GM06990 (cell line): ENCODE results near the gene DMTF1.
A peak's percentile ranks its signal among the peaks of the same experiment; 100 is the strongest.

Source experiments
- DNase-seq: peaks from one replicate; pipeline ENCODE4 v3.0.0-alpha.2; 2011; ENCODE audit not compliant: insufficient read length; ENCODE audit errors: extremely low read depth
- H3K27me3 ChIP-seq: replicated peaks from 2 replicates; pipeline ENCODE4 v1.6.0; 2011; ENCODE audit warnings: low read length; ENCODE audit not compliant: control insufficient read depth, insufficient read depth
- H3K36me3 ChIP-seq: 2 replicates; pipeline ENCODE4 v1.5.1; 2011; ENCODE audit warnings: low read length; ENCODE audit not compliant: control insufficient read depth, insufficient read depth
- H3K4me3 ChIP-seq: replicated peaks from 2 replicates; pipeline ENCODE4 v1.5.1; 2011; ENCODE audit warnings: low read depth, mild to moderate bottlenecking, control low read depth, low read length
- TF ChIP-seq, protein P1 (sequence below): IDR thresholded peaks from 2 replicates; pipeline ENCODE4 v1.5.1; 2011; ENCODE audit warnings: low read length, control low read depth, mild to moderate bottlenecking, inconsistent platforms; ENCODE audit not compliant: insufficient read depth, poor library complexity, severe bottlenecking

DMTF1 gene

GRCh38 chr7:87139514-87139913 lies 12.7 kb upstream of the DMTF1 start:
- Histone ChIP-seq H3K27me3 (no peaks in the 10 kb centered on the region), H3K36me3 (no peaks in the 10 kb centered on the region), H3K4me3 (no peak overlapping the region)
- TF ChIP-seq, protein P1, sequence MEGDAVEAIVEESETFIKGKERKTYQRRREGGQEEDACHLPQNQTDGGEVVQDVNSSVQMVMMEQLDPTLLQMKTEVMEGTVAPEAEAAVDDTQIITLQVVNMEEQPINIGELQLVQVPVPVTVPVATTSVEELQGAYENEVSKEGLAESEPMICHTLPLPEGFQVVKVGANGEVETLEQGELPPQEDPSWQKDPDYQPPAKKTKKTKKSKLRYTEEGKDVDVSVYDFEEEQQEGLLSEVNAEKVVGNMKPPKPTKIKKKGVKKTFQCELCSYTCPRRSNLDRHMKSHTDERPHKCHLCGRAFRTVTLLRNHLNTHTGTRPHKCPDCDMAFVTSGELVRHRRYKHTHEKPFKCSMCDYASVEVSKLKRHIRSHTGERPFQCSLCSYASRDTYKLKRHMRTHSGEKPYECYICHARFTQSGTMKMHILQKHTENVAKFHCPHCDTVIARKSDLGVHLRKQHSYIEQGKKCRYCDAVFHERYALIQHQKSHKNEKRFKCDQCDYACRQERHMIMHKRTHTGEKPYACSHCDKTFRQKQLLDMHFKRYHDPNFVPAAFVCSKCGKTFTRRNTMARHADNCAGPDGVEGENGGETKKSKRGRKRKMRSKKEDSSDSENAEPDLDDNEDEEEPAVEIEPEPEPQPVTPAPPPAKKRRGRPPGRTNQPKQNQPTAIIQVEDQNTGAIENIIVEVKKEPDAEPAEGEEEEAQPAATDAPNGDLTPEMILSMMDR: no peak
- DNase-seq: no peak

DNA sequence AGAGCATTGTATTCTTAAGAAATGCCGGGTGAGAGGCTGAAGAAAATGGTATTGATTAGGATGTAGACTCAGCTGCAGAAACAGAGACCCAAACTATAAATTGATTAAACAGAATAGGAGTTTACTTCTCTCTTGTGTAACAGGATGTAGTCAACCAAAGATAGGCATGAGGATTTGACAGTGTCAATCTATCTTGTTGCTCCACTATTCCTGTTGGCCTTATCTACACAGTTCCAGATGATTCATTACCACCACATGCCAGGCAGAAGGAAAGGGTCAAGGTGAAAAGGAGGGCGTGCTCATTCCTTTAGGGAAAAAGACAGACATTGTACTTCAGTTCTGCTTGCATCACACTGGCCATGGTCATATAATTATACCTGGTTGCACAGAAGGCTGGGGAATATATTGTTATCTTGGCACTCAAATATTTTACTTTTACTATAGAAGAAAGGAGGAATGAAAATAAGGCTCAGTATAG lies 11.9 kb upstream of the DMTF1 start:
- Histone ChIP-seq H3K27me3 (no peaks in the 10 kb centered on the region), H3K4me3 (no peak overlapping the region), H3K36me3 (no peaks in the 10 kb centered on the region)
- TF ChIP-seq, protein P1: no peak
- DNase-seq: no peak

GRCh38 chr7:87144173-87144657 lies 8.0 kb upstream of the DMTF1 start:
- Histone ChIP-seq H3K4me3 (no peak overlapping the region), H3K27me3 (no peaks in the 10 kb centered on the region), H3K36me3 (no peaks in the 10 kb centered on the region)
- TF ChIP-seq, protein P1: no peak
- DNase-seq: peak; percentile 76

DNA sequence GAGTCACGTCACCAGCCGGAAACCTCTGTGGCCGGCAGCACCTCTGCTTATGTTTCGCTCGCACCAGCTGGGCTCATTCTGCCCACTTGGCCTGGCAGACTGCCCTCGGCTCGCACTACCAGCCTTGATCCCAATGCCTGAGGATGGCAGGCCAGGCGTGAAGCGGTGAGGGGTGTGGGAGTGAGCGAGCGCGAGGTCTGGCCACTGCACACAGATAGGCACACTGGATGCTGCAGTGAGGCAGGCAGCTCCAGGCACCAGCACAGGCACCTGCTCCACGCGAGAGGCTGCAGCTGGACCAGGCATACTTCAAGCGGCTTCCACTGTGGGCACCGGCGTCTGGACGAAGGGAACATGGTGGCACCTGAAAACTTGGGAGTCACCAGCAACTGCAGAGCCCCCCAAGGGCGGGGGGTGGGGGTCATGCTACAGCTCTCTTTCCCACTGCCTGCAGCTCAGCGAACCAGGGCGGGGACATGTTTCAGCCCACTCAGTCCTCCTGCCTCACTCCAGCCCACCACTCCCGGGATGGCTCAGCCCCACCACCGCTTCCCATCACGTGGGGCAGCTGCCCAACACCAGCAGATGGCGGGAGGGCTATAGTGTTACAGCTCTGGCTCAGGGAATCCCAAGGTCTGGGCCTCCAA lies 5.4 kb upstream of the DMTF1 start:
- Histone ChIP-seq H3K36me3 (no peaks in the 10 kb centered on the region), H3K27me3 (no peaks in the 10 kb centered on the region), H3K4me3 (no peak overlapping the region)
- no peak for DNase-seq
- TF ChIP-seq, protein P1: no peak

- TF ChIP-seq, protein P1: no peak
- Histone ChIP-seq H3K27me3 (no peaks in the 10 kb centered on the region), H3K4me3 (no peak overlapping the region), H3K36me3 (no peaks in the 10 kb centered on the region)
- DNase-seq: no peak
Observed at GRCh38 chr7:87147500-87147899, 4.8 kb upstream of the DMTF1 start.
